Measurements from ENCODE around the gene SLC32A1. TPM values are rescaled to one million over a fixed set of nuclear protein-coding genes. Genes with fewer than 3 reads are reported as not detected.
A peak's percentile ranks its signal among the peaks of the same experiment; 100 is the strongest.

Gene SLC32A1
- total and polyA plus RNA-seq, 2 experiments from 2014 or later = not detected

- Histone ChIP-seq H3K4me1 (ENCODE audit: insufficient read depth) (no peaks in the 10 kb centered on the region), H3K36me3 (ENCODE audit: low read depth) (no peaks in the 10 kb centered on the region), H2AFZ (no peak overlapping the region), H3F3A (ENCODE audit: insufficient read depth) (no peaks in the 10 kb centered on the region), H3K9ac (no peak overlapping the region), H4K20me1 (ENCODE audit: insufficient read depth) (no peaks in the 10 kb centered on the region), H3K9me3 (ENCODE audit: low read depth) (no peaks in the 10 kb centered on the region), H3K27ac (no peak overlapping the region), H3K4me2 (ENCODE audit: unreplicated experiment) (no peak overlapping the region), H3K4me3 (no peak overlapping the region), H3K27me3 (replicated peaks; ENCODE audit: insufficient read depth) (no peaks in the 10 kb centered on the region), H3K9me2 (ENCODE audit: insufficient read depth) (no peaks in the 10 kb centered on the region), H3K79me2 (ENCODE audit: insufficient read depth) (no peaks in the 10 kb centered on the region)
- no peak for TF ChIP-seq EZH2phosphoT487 (IDR thresholded peaks at IDR 0.05; ENCODE audit: insufficient read depth, low read depth)
- no peak for TF ChIP-seq EZH2 (IDR thresholded peaks at IDR 0.05; ENCODE audit: insufficient read depth, poor library complexity, severe bottlenecking)
- 16 to 18% methylated on average over 9 of the region's 9 CpGs for WGBS, 2 experiments (ENCODE audit: low coverage in 1 of 2, low lambda C conversion rate in 2 of 2, missing lambda C conversion rate in 2 of 2)
- peak; percentile 51 for DNase-seq
- in situ Hi-C loops (cut with MboI) = no loop called here
Measured at GRCh38 chr20:38680500-38681306, 43.6 kb upstream of the SLC32A1 start.

- DNase-seq = no peak
- no peaks in the 10 kb centered on the region for H3K27me3 ChIP-seq (replicated peaks; ENCODE audit: insufficient read depth)
- TF ChIP-seq EZH2 (IDR thresholded peaks at IDR 0.05; ENCODE audit: insufficient read depth, poor library complexity, severe bottlenecking) (no peak), EZH2phosphoT487 (IDR thresholded peaks at IDR 0.05; ENCODE audit: insufficient read depth, low read depth) (no peak)
- no peak overlapping the region for H2AFZ ChIP-seq
- H3K9me2 ChIP-seq (ENCODE audit: insufficient read depth) = no peaks in the 10 kb centered on the region
- WGBS, 2 experiments (ENCODE audit: low coverage in 1 of 2, low lambda C conversion rate in 2 of 2, missing lambda C conversion rate in 2 of 2) = 16 to 29% methylated on average over 2 of the region's 2 CpGs
- no peaks in the 10 kb centered on the region for H4K20me1 ChIP-seq (ENCODE audit: insufficient read depth)
- no peak overlapping the region for H3K9ac ChIP-seq
- no peaks in the 10 kb centered on the region for H3F3A ChIP-seq (ENCODE audit: insufficient read depth)
- no peak overlapping the region for H3K4me3 ChIP-seq
- no peak overlapping the region for H3K4me2 ChIP-seq (ENCODE audit: unreplicated experiment)
- no peak overlapping the region for H3K27ac ChIP-seq
- no peaks in the 10 kb centered on the region for H3K36me3 ChIP-seq (ENCODE audit: low read depth)
- in situ Hi-C loops (cut with MboI) = no loop called here
- H3K9me3 ChIP-seq (ENCODE audit: low read depth) = no peaks in the 10 kb centered on the region
- H3K79me2 ChIP-seq (ENCODE audit: insufficient read depth) = no peaks in the 10 kb centered on the region
- H3K4me1 ChIP-seq (ENCODE audit: insufficient read depth) = no peaks in the 10 kb centered on the region
Measured at GRCh38 chr20:38685271-38685670, 39.0 kb upstream of the SLC32A1 start.

DNA sequence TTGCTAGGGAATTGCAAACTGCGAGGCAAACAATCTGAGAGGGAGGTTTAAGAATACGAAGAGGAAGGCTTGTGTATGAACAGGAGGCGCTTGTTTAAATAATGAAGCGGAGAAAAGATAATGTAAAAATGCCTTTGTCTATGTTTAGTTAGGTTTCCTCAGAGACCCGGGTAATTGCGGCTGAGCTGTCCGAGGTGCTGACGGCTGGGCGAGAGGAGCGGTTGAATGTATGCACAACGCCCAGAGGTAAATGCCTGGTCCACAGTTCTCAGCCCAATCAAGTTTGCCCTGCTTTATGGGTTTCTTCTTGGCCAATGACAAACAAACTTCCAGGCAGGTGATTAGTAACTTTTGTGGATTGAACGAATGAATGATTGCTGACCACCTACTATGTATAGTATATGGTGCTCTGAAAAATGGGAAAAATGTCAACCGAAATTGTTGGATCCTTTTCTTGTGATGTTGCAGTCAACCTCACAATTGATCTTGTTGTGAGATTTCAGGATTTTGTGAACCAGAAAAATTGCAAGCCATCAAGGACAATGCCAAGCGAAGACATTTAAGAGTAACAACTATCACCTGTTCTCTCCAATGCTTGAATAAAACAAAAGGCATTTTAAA lies 38.3 kb upstream of the SLC32A1 start:
- Histone ChIP-seq H2AFZ (no peak overlapping the region), H4K20me1 (ENCODE audit: insufficient read depth) (no peaks in the 10 kb centered on the region)
- peak; percentile 57 for DNase-seq

DNA sequence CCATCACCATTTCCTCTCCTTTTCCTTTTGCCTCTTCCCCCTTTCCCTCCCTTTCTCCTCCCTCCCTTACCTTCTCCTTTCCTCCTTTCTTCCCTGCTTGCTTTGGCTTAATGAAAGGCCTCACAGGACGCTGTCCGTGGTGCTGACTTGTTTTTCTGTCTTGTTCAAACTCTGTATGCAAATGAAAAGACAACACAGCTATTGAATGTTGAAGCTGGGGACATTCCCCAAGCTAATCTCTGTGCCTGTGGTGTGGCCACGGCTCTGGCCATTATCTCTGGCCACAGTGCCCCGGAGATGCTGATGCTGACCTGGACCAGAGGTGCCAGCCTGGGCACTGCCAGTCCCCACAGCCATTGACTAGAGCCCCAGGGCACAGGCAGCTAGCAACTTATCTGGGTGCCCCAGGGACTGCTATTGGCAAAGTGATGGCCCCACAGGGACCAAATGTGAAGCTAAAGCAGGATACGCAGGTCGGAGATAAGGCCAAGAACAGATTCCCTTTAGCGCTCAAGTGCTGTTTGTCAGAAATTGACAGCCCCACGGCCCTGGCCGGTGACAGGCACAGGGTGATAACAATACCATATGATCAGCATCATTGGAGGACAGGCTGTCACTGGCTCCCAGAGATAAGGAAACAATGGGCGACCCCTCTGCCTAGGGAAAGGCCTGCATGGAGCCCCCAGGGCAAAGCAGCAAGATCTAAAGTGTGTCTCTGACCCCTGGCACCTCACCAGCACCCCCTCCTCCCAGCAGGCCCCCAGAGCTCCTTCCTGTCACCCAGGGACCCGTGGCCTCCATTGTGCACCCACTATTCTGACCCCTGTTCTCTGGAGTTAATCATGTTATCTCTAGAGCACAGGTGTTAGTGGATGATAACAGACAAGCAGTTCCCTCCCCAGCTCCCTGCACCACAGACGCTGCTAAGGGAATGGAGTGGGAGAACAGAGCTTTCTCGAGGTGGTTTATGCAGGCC lies 31.6 kb upstream of the SLC32A1 start:
- in situ Hi-C loops (cut with MboI) = no loop called here
- Histone ChIP-seq H3K36me3 (ENCODE audit: low read depth) (no peaks in the 10 kb centered on the region), H3K4me3 (no peak overlapping the region), H3K4me1 (ENCODE audit: insufficient read depth) (no peaks in the 10 kb centered on the region), H3K9me2 (ENCODE audit: insufficient read depth) (no peaks in the 10 kb centered on the region), H3K9ac (no peak overlapping the region), H2AFZ (no peak overlapping the region), H3K27ac (no peak overlapping the region), H3F3A (ENCODE audit: insufficient read depth) (no peaks in the 10 kb centered on the region), H4K20me1 (ENCODE audit: insufficient read depth) (no peaks in the 10 kb centered on the region), H3K79me2 (ENCODE audit: insufficient read depth) (no peaks in the 10 kb centered on the region), H3K4me2 (ENCODE audit: unreplicated experiment) (no peak overlapping the region), H3K27me3 (replicated peaks; ENCODE audit: insufficient read depth) (0 out of 2 replicates have a peak, but pooled peaks cover 3% of the 10 kb centered on the region), H3K9me3 (ENCODE audit: low read depth) (no peaks in the 10 kb centered on the region)
- TF ChIP-seq EZH2phosphoT487 (IDR thresholded peaks at IDR 0.05; ENCODE audit: insufficient read depth, low read depth) (no peak), EZH2 (IDR thresholded peaks at IDR 0.05; ENCODE audit: insufficient read depth, poor library complexity, severe bottlenecking) (no peak)
- peak; percentile 66 for DNase-seq
- WGBS, 2 experiments (ENCODE audit: low coverage in 1 of 2, low lambda C conversion rate in 2 of 2, missing lambda C conversion rate in 2 of 2) = 21 to 26% methylated on average over 11 to 13 of the region's 13 CpGs

More for the DNA sequence above, 38.3 kb upstream of the SLC32A1 start:
- Histone ChIP-seq H3F3A (ENCODE audit: insufficient read depth) (no peaks in the 10 kb centered on the region), H3K4me3 (no peak overlapping the region), H3K9me2 (ENCODE audit: insufficient read depth) (no peaks in the 10 kb centered on the region), H3K36me3 (ENCODE audit: low read depth) (no peaks in the 10 kb centered on the region), H3K4me1 (ENCODE audit: insufficient read depth) (no peaks in the 10 kb centered on the region), H3K4me2 (ENCODE audit: unreplicated experiment) (no peak overlapping the region), H3K27ac (no peak overlapping the region), H3K79me2 (ENCODE audit: insufficient read depth) (no peaks in the 10 kb centered on the region), H3K9me3 (ENCODE audit: low read depth) (no peaks in the 10 kb centered on the region), H3K9ac (no peak overlapping the region), H3K27me3 (replicated peaks; ENCODE audit: insufficient read depth) (no peaks in the 10 kb centered on the region)
- no peak for TF ChIP-seq EZH2 (IDR thresholded peaks at IDR 0.05; ENCODE audit: insufficient read depth, poor library complexity, severe bottlenecking)
- no peak for TF ChIP-seq EZH2phosphoT487 (IDR thresholded peaks at IDR 0.05; ENCODE audit: insufficient read depth, low read depth)
- in situ Hi-C loops (cut with MboI) = no loop called here
- 24% methylated on average over 14 of the region's 14 CpGs for WGBS, 2 experiments (ENCODE audit: low coverage in 1 of 2, low lambda C conversion rate in 2 of 2, missing lambda C conversion rate in 2 of 2)
